ENCODE results near the gene LYRM4. TPM values are rescaled to one million over a fixed set of nuclear protein-coding genes. Genes with fewer than 3 reads are reported as not detected.

The LYRM4 gene
- polyA plus RNA-seq, 1 donor (not counting 4 experiments of a cell fraction or from before 2014, with no cell fraction given), result 41.1 TPM

DNA sequence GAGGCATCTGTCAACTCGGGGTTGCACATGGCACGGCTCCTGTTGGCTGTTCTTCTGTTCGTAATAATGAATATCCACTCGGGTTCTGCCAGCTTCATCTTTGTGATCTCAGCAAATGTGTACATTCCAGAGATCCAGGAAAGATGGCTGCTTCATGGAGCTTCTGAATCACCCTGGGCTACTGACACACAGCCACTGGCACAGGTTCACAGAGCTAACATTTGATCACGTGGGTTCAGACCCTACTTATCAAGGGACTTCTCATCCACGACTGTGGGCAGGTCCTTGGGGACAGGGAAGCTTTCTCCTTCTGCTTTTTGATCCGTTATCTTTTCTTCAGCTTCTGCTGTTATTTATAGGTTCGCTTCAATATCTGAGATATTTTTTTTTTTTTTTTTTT lies 157.5 kb downstream of the LYRM4 start:
- dilution Hi-C loops (cut with MboI; ENCODE audit: extremely low pct_ligation_motif_present, low sequenced_read_pairs), result no loop called here
- H3K27me3 ChIP-seq (ENCODE audit: control insufficient read depth, extremely low read depth, insufficient read depth, low read length), result no peaks in the 10 kb centered on the region
- H3K4me3 ChIP-seq (ENCODE audit: control insufficient read depth in 2 of 3, extremely low read depth in 1 of 3, insufficient read depth in 2 of 3, low read depth in 1 of 3, low read length in 3 of 3), result no peak overlapping the region
- H3K9me1 ChIP-seq (ENCODE audit: control insufficient read depth, extremely low read depth, insufficient read depth, low read length), result no peaks in the 10 kb centered on the region
- DNase-seq (ENCODE audit: low read depth, low spot score), result no peak
- no peak for FAIRE-seq
- no peaks in the 10 kb centered on the region for H3K36me3 ChIP-seq (ENCODE audit: control insufficient read depth in 2 of 2, extremely low read depth in 1 of 2, insufficient read depth in 2 of 2, low read length in 2 of 2)
- H3K9me3 ChIP-seq (ENCODE audit: control insufficient read depth, low read depth, low read length), result no peaks in the 10 kb centered on the region
- H4K20me1 ChIP-seq (ENCODE audit: control insufficient read depth, extremely low read depth, insufficient read depth, low read length), result no peaks in the 10 kb centered on the region
- no peak overlapping the region for H3K27ac ChIP-seq (ENCODE audit: control insufficient read depth, insufficient read depth, low read length)
- H3K4me1 ChIP-seq (ENCODE audit: control insufficient read depth, extremely low read depth, insufficient read depth, low read length), result no peaks in the 10 kb centered on the region
- no peak overlapping the region for H3K4me2 ChIP-seq (ENCODE audit: control insufficient read depth, extremely low read depth, insufficient read depth, low read depth, low read length)
- no peak overlapping the region for H3K9ac ChIP-seq (ENCODE audit: control insufficient read depth, extremely low read depth, insufficient read depth, low read length)
- TF ChIP-seq, protein P1, sequence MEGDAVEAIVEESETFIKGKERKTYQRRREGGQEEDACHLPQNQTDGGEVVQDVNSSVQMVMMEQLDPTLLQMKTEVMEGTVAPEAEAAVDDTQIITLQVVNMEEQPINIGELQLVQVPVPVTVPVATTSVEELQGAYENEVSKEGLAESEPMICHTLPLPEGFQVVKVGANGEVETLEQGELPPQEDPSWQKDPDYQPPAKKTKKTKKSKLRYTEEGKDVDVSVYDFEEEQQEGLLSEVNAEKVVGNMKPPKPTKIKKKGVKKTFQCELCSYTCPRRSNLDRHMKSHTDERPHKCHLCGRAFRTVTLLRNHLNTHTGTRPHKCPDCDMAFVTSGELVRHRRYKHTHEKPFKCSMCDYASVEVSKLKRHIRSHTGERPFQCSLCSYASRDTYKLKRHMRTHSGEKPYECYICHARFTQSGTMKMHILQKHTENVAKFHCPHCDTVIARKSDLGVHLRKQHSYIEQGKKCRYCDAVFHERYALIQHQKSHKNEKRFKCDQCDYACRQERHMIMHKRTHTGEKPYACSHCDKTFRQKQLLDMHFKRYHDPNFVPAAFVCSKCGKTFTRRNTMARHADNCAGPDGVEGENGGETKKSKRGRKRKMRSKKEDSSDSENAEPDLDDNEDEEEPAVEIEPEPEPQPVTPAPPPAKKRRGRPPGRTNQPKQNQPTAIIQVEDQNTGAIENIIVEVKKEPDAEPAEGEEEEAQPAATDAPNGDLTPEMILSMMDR (optimal IDR thresholded peaks at IDR 0.05 in 1 of 3, IDR thresholded peaks at IDR 0.05 in 1 of 3, conservative IDR thresholded peaks at IDR 0.05 in 1 of 3; ENCODE audit: extremely low read depth in 1 of 3, insufficient read depth in 2 of 3, low read length in 3 of 3), result no peak
- no peak for TF ChIP-seq EZH2 (IDR thresholded peaks at IDR 0.05; ENCODE audit: low read length)
- H2AFZ ChIP-seq (ENCODE audit: control insufficient read depth, low read length), result no peak overlapping the region
- H3K79me2 ChIP-seq (ENCODE audit: control insufficient read depth, insufficient read depth, low read length), result no peaks in the 10 kb centered on the region

DNA sequence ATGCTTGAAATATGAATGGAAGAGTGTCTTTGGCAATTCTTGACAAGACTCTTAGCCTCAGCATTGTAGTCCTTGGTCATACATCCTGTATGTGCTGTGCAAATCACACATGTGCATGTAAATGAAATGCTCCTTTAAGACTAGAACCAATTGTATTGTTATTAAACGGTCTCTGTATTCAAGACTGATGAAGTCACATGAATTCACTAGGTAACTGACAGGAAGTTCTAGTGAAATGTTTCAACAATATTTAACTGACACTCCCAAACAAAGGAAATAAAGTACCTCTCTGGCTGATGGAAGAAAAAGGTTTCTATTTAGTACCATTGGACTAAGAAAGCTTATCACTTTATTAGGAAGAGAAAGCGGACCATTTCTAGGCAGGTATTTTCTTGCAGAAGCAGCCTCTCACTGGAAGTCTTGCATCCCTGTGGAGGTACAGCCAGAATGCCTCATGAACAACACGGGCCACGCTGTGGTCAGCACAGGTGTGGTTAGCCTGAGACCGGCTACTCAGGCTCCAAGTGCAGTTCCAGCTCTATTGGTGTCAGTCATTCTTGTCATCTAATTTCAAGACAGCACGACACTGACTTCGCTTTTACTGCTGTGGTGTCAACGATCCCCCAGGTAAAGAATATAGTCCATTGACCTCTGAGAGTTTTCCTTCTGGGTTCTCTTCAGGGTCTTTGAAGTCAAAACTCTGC lies 158.3 kb downstream of the LYRM4 start:
- TF ChIP-seq, protein P1 (optimal IDR thresholded peaks at IDR 0.05 in 1 of 3, IDR thresholded peaks at IDR 0.05 in 1 of 3, conservative IDR thresholded peaks at IDR 0.05 in 1 of 3; ENCODE audit: extremely low read depth in 1 of 3, insufficient read depth in 2 of 3, low read length in 3 of 3), result no peak
- no peak for TF ChIP-seq EZH2 (IDR thresholded peaks at IDR 0.05; ENCODE audit: low read length)
- Histone ChIP-seq H3K9me1 (ENCODE audit: control insufficient read depth, extremely low read depth, insufficient read depth, low read length) (no peaks in the 10 kb centered on the region), H3K4me3 (ENCODE audit: control insufficient read depth in 2 of 3, extremely low read depth in 1 of 3, insufficient read depth in 2 of 3, low read depth in 1 of 3, low read length in 3 of 3) (no peak overlapping the region), H4K20me1 (ENCODE audit: control insufficient read depth, extremely low read depth, insufficient read depth, low read length) (no peaks in the 10 kb centered on the region), H2AFZ (ENCODE audit: control insufficient read depth, low read length) (no peak overlapping the region), H3K9me3 (ENCODE audit: control insufficient read depth, low read depth, low read length) (no peaks in the 10 kb centered on the region), H3K27me3 (ENCODE audit: control insufficient read depth, extremely low read depth, insufficient read depth, low read length) (no peaks in the 10 kb centered on the region), H3K27ac (ENCODE audit: control insufficient read depth, insufficient read depth, low read length) (no peak overlapping the region), H3K4me2 (ENCODE audit: control insufficient read depth, extremely low read depth, insufficient read depth, low read depth, low read length) (no peak overlapping the region), H3K4me1 (ENCODE audit: control insufficient read depth, extremely low read depth, insufficient read depth, low read length) (no peaks in the 10 kb centered on the region), H3K79me2 (ENCODE audit: control insufficient read depth, insufficient read depth, low read length) (no peaks in the 10 kb centered on the region), H3K9ac (ENCODE audit: control insufficient read depth, extremely low read depth, insufficient read depth, low read length) (no peak overlapping the region), H3K36me3 (ENCODE audit: control insufficient read depth in 2 of 2, extremely low read depth in 1 of 2, insufficient read depth in 2 of 2, low read length in 2 of 2) (no peaks in the 10 kb centered on the region)
- dilution Hi-C loops (cut with MboI; ENCODE audit: extremely low pct_ligation_motif_present, low sequenced_read_pairs), result no loop called here
- no peak for FAIRE-seq
- DNase-seq (ENCODE audit: low read depth, low spot score), result no peak
